ENCODE results near the gene ALS2.

The ALS2 gene

GRCh38 chr2:201751566-201751965 is 29.2 kb downstream of the ALS2 start:
- TF ChIP-seq GATA3 (IDR thresholded peaks at IDR 0.05; ENCODE audit: low read depth, low read length) (no peak), GATA2 (IDR thresholded peaks at IDR 0.05; ENCODE audit: low read depth, low read length) (no peak)

- TF ChIP-seq GATA3 (IDR thresholded peaks at IDR 0.05; ENCODE audit: low read depth, low read length), result no peak
- TF ChIP-seq GATA2 (IDR thresholded peaks at IDR 0.05; ENCODE audit: low read depth, low read length), result no peak
Observed at GRCh38 chr2:201746551-201746950, 34.2 kb downstream of the ALS2 start.

GRCh38 chr2:201735486-201735885 is 45.2 kb downstream of the ALS2 start:
- TF ChIP-seq GATA2 (IDR thresholded peaks at IDR 0.05; ENCODE audit: low read depth, low read length) (no peak), GATA3 (IDR thresholded peaks at IDR 0.05; ENCODE audit: low read depth, low read length) (no peak)

GRCh38 chr2:201734111-201734510 is 46.6 kb downstream of the ALS2 start:
- TF ChIP-seq GATA3 (IDR thresholded peaks at IDR 0.05; ENCODE audit: low read depth, low read length) (no peak), GATA2 (IDR thresholded peaks at IDR 0.05; ENCODE audit: low read depth, low read length) (no peak)

GRCh38 chr2:201733544-201733943 is 47.2 kb downstream of the ALS2 start:
- no peak for TF ChIP-seq GATA3 (IDR thresholded peaks at IDR 0.05; ENCODE audit: low read depth, low read length)

GRCh38 chr2:201730651-201731285 is 50.0 kb downstream of the ALS2 start:
- TF ChIP-seq GATA3 (IDR thresholded peaks at IDR 0.05; ENCODE audit: low read depth, low read length) (no peak), GATA2 (IDR thresholded peaks at IDR 0.05; ENCODE audit: low read depth, low read length) (no peak)

GRCh38 chr2:201715459-201715858 is 65.3 kb downstream of the ALS2 start:
- TF ChIP-seq GATA2 (IDR thresholded peaks at IDR 0.05; ENCODE audit: low read depth, low read length) (no peak), GATA3 (IDR thresholded peaks at IDR 0.05; ENCODE audit: low read depth, low read length) (no peak)

- TF ChIP-seq GATA2 (IDR thresholded peaks at IDR 0.05; ENCODE audit: low read depth, low read length), result no peak
- no peak for TF ChIP-seq GATA3 (IDR thresholded peaks at IDR 0.05; ENCODE audit: low read depth, low read length)
Observed at GRCh38 chr2:201712726-201713125, 68.0 kb downstream of the ALS2 start.

GRCh38 chr2:201709747-201710146 is 71.0 kb downstream of the ALS2 start:
- TF ChIP-seq GATA3 (IDR thresholded peaks at IDR 0.05; ENCODE audit: low read depth, low read length), result no peak
- no peak for TF ChIP-seq GATA2 (IDR thresholded peaks at IDR 0.05; ENCODE audit: low read depth, low read length)

GRCh38 chr2:201709049-201709448 is 71.7 kb downstream of the ALS2 start:
- TF ChIP-seq GATA3 (IDR thresholded peaks at IDR 0.05; ENCODE audit: low read depth, low read length) (no peak), GATA2 (IDR thresholded peaks at IDR 0.05; ENCODE audit: low read depth, low read length) (no peak)

GRCh38 chr2:201707753-201708152 is 73.0 kb downstream of the ALS2 start:
- TF ChIP-seq GATA3 (IDR thresholded peaks at IDR 0.05; ENCODE audit: low read depth, low read length) (no peak), GATA2 (IDR thresholded peaks at IDR 0.05; ENCODE audit: low read depth, low read length) (no peak)

- TF ChIP-seq GATA3 (IDR thresholded peaks at IDR 0.05; ENCODE audit: low read depth, low read length) (no peak), GATA2 (IDR thresholded peaks at IDR 0.05; ENCODE audit: low read depth, low read length) (no peak)
Observed at GRCh38 chr2:201707142-201707541, 73.6 kb downstream of the ALS2 start.

- TF ChIP-seq GATA2 (IDR thresholded peaks at IDR 0.05; ENCODE audit: low read depth, low read length) (no peak), GATA3 (IDR thresholded peaks at IDR 0.05; ENCODE audit: low read depth, low read length) (no peak)
Observed at GRCh38 chr2:201704536-201704935, 76.2 kb downstream of the ALS2 start.

GRCh38 chr2:201701646-201702045 is 79.1 kb downstream of the ALS2 start:
- TF ChIP-seq GATA2 (IDR thresholded peaks at IDR 0.05; ENCODE audit: low read depth, low read length) (no peak), GATA3 (IDR thresholded peaks at IDR 0.05; ENCODE audit: low read depth, low read length) (no peak)

GRCh38 chr2:201699416-201699815 is 81.3 kb downstream of the ALS2 start:
- TF ChIP-seq GATA3 (IDR thresholded peaks at IDR 0.05; ENCODE audit: low read depth, low read length) (no peak), GATA2 (IDR thresholded peaks at IDR 0.05; ENCODE audit: low read depth, low read length) (no peak)
